ENCODE results near the gene BZW2. TPM values are rescaled to one million over a fixed set of nuclear protein-coding genes. Genes with fewer than 3 reads are reported as not detected.

Gene BZW2
- total and polyA plus RNA-seq, 2 of the 13 experiments (the other 11 are each of a cell fraction or from before 2014, with no cell fraction given), result 21.8 to 95.2 TPM

GRCh38 chr7:16598015-16598414 lies 48.0 kb upstream of the BZW2 start:
- H3K27ac ChIP-seq (ENCODE audit: extremely low read length, insufficient read depth, low read length), result no peak overlapping the region
- H2AFZ ChIP-seq (ENCODE audit: low read length), result no peak overlapping the region
- H3K79me2 ChIP-seq (ENCODE audit: insufficient read depth, low read length), result no peaks in the 10 kb centered on the region
- ChIA-PET CTCF (ENCODE audit: low intra/inter-chr PET ratio, low total read pairs) (no interaction called here), POLR2A (no interaction called here)
- no peak for FAIRE-seq
- intact Hi-C loops (cut with micrococcal nuclease; ENCODE audit: unreplicated experiment), result no loop called here
- H3K9me3 ChIP-seq (ENCODE audit: low read length), result no peaks in the 10 kb centered on the region
- ATAC-seq, result no peak
- H3K4me1 ChIP-seq (ENCODE audit: insufficient read depth, low read length), result no peaks in the 10 kb centered on the region
- in situ Hi-C loops (cut with HindIII; ENCODE audit: extremely low pct_ligation_motif_present, low pct_unique_long_range_greater_than_20kb), result no loop called here
- no peak overlapping the region for H3K9ac ChIP-seq (ENCODE audit: insufficient read depth, low read depth, low read length)
- no peak overlapping the region for H3K4me2 ChIP-seq (ENCODE audit: low read depth, low read length)
- DNase-seq (ENCODE audit: low spot score), result no peak
- TF ChIP-seq ZBTB2 (CRISPR knock-in tag; IDR thresholded peaks at IDR 0.05; ENCODE audit: low read depth) (no peak), BCL6 (CRISPR knock-in tag; IDR thresholded peaks at IDR 0.05) (no peak), ZNF337 (CRISPR knock-in tag; IDR thresholded peaks at IDR 0.05; ENCODE audit: borderline replicate concordance, low read depth) (no peak), ZNF3 (CRISPR knock-in tag; IDR thresholded peaks at IDR 0.05) (no peak), ZNF878 (CRISPR knock-in tag; IDR thresholded peaks at IDR 0.05) (no peak), MYPOP (CRISPR knock-in tag; IDR thresholded peaks at IDR 0.05) (no peak), ZNF331 (CRISPR knock-in tag; IDR thresholded peaks at IDR 0.05) (no peak), SP2 (CRISPR knock-in tag; IDR thresholded peaks at IDR 0.05) (no peak), ZNF205 (CRISPR knock-in tag; IDR thresholded peaks at IDR 0.05) (no peak), PPARG (CRISPR knock-in tag; conservative IDR thresholded peaks at IDR 0.05) (no peak), ZNF224 (CRISPR knock-in tag; IDR thresholded peaks at IDR 0.05) (no peak), ZBTB8A (CRISPR knock-in tag; IDR thresholded peaks at IDR 0.05; ENCODE audit: borderline replicate concordance, low read depth) (no peak), NFIB (CRISPR knock-in tag; IDR thresholded peaks at IDR 0.05; ENCODE audit: borderline replicate concordance) (no peak), ZFY (CRISPR knock-in tag; IDR thresholded peaks at IDR 0.05) (no peak), ETV5 (CRISPR knock-in tag; IDR thresholded peaks at IDR 0.05; ENCODE audit: borderline replicate concordance) (no peak), ZNF564 (CRISPR knock-in tag; IDR thresholded peaks at IDR 0.05) (no peak)
- no peaks in the 10 kb centered on the region for H4K20me1 ChIP-seq (ENCODE audit: insufficient read depth, low read length)
- WGBS (ENCODE audit: low lambda C conversion rate), result 65% methylated on average over 4 of the region's 4 CpGs
- H3K36me3 ChIP-seq (replicated peaks in 1 of 2; ENCODE audit: control insufficient read depth in 1 of 2, insufficient read depth in 2 of 2, low read length in 2 of 2), result peaks cover 0 to 1% of the 10 kb centered on the region in 2 experiments; a peak in 3 of 5 replicates
- H3K4me3 ChIP-seq (replicated peaks in 1 of 3; ENCODE audit: insufficient read depth in 1 of 3, low read depth in 2 of 3, low read length in 3 of 3), result no peak overlapping the region
- no peaks in the 10 kb centered on the region for H3K27me3 ChIP-seq (ENCODE audit: control insufficient read depth in 1 of 2, insufficient read depth in 2 of 2, low read length in 2 of 2)
- BruUV-seq (replicated peaks), result no TSS peak
